ENCODE results near the gene HOXB9.

Gene HOXB9

GRCh38 chr17:48597528-48597777, 28.7 kb downstream of the HOXB9 start:
- Histone ChIP-seq H3K36me3 (ENCODE audit: low read depth) (no peaks in the 10 kb centered on the region), H3K27ac (ENCODE audit: poor library complexity, severe bottlenecking) (peak overlapping the region; percentile 16), H3K9me3 (ENCODE audit: severe bottlenecking) (no peaks in the 10 kb centered on the region), H3K4me1 (ENCODE audit: insufficient read depth, poor library complexity, severe bottlenecking) (peaks cover 6% of the 10 kb centered on the region), H3K4me3 (ENCODE audit: severe bottlenecking) (peak overlapping the region; percentile 38), H3K27me3 (ENCODE audit: insufficient read depth, poor library complexity, severe bottlenecking) (no peaks in the 10 kb centered on the region)
- ATAC-seq (ENCODE audit: low read depth), result no peak
- TF ChIP-seq, protein P1, sequence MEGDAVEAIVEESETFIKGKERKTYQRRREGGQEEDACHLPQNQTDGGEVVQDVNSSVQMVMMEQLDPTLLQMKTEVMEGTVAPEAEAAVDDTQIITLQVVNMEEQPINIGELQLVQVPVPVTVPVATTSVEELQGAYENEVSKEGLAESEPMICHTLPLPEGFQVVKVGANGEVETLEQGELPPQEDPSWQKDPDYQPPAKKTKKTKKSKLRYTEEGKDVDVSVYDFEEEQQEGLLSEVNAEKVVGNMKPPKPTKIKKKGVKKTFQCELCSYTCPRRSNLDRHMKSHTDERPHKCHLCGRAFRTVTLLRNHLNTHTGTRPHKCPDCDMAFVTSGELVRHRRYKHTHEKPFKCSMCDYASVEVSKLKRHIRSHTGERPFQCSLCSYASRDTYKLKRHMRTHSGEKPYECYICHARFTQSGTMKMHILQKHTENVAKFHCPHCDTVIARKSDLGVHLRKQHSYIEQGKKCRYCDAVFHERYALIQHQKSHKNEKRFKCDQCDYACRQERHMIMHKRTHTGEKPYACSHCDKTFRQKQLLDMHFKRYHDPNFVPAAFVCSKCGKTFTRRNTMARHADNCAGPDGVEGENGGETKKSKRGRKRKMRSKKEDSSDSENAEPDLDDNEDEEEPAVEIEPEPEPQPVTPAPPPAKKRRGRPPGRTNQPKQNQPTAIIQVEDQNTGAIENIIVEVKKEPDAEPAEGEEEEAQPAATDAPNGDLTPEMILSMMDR (IDR thresholded peaks at IDR 0.05; ENCODE audit: poor library complexity, severe bottlenecking), result no peak
- no peak for DNase-seq (ENCODE audit: low spot score)

DNA sequence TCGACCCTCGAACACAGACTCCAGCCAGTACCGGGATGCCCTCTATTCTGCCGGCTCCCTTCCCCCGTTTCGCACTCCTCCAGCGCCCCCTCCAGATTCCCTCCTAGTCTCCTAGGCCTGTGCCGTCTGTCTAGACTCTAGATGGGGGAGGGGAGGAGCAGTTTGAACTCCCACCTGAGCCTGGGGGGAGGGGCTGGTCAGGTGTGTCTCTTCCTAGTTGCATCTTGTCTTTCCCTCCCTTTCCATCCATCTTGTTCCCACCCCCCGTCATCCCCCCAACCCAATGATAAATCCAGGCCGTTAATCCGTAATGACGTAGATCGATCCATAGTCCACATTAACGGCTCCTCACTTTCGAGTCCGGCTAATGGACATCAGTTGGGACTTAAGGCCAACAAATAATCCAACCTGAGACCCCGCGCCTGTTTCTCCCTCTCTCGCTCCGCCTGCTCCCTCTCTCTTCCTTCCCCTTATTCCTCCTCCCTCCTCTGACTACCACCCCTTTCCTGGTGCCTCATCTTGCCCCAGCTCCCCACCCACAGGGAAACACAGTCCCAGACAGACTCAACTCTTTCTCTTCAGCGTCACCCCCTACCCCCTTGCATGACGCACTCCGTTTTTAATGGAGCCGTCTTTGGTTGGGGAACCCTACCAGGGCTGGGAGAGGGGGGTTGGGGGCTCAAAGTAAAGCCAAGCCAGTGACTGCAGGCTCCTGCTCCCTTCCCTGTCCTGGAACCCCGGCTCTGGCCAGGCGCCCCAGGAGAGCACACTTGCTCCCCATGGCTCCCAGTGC, 29.2 kb downstream of the HOXB9 start:
- no peak for DNase-seq (ENCODE audit: low spot score)
- H3K4me1 ChIP-seq (ENCODE audit: insufficient read depth, poor library complexity, severe bottlenecking), result peaks cover 4% of the 10 kb centered on the region
- H3K27me3 ChIP-seq (ENCODE audit: insufficient read depth, poor library complexity, severe bottlenecking), result no peaks in the 10 kb centered on the region
- 0 out of 3 replicates have a peak, but pooled peaks have one; percentile 4 for ATAC-seq (ENCODE audit: low read depth)
- H3K27ac ChIP-seq (ENCODE audit: poor library complexity, severe bottlenecking), result no peak overlapping the region
- H3K9me3 ChIP-seq (ENCODE audit: severe bottlenecking), result no peaks in the 10 kb centered on the region
- peak overlapping the region; percentile 38 for H3K4me3 ChIP-seq (ENCODE audit: severe bottlenecking)
- TF ChIP-seq, protein P1 (IDR thresholded peaks at IDR 0.05; ENCODE audit: poor library complexity, severe bottlenecking), result no peak
- H3K36me3 ChIP-seq (ENCODE audit: low read depth), result no peaks in the 10 kb centered on the region

GRCh38 chr17:48596000-48596734, 30.0 kb downstream of the HOXB9 start:
- Histone ChIP-seq H3K4me3 (ENCODE audit: severe bottlenecking) (no peak overlapping the region), H3K4me1 (ENCODE audit: insufficient read depth, poor library complexity, severe bottlenecking) (no peaks in the 10 kb centered on the region), H3K27me3 (ENCODE audit: insufficient read depth, poor library complexity, severe bottlenecking) (no peaks in the 10 kb centered on the region), H3K27ac (ENCODE audit: poor library complexity, severe bottlenecking) (no peak overlapping the region), H3K9me3 (ENCODE audit: severe bottlenecking) (no peaks in the 10 kb centered on the region), H3K36me3 (ENCODE audit: low read depth) (no peaks in the 10 kb centered on the region)
- no peak for ATAC-seq (ENCODE audit: low read depth)
- no peak for DNase-seq (ENCODE audit: low spot score)
- TF ChIP-seq, protein P1 (IDR thresholded peaks at IDR 0.05; ENCODE audit: poor library complexity, severe bottlenecking), result no peak

- DNase-seq (ENCODE audit: low spot score) (no peak), ATAC-seq (ENCODE audit: low read depth) (no peak)
- Histone ChIP-seq H3K9me3 (ENCODE audit: severe bottlenecking) (no peaks in the 10 kb centered on the region), H3K4me3 (ENCODE audit: severe bottlenecking) (no peak overlapping the region), H3K4me1 (ENCODE audit: insufficient read depth, poor library complexity, severe bottlenecking) (no peaks in the 10 kb centered on the region), H3K36me3 (ENCODE audit: low read depth) (no peaks in the 10 kb centered on the region), H3K27me3 (ENCODE audit: insufficient read depth, poor library complexity, severe bottlenecking) (no peaks in the 10 kb centered on the region), H3K27ac (ENCODE audit: poor library complexity, severe bottlenecking) (no peak overlapping the region)
- TF ChIP-seq, protein P1 (IDR thresholded peaks at IDR 0.05; ENCODE audit: poor library complexity, severe bottlenecking), result no peak
Measured at GRCh38 chr17:48595278-48595999, 30.7 kb downstream of the HOXB9 start.

Data from RWPE2 (cell line).